NCI-H187 (cell line): ENCODE measurements around the gene SGIP1.

Experiments
- DNase-seq, 2 experiments: peaks; one replicate each; lab custom pipeline; 2025; lab: John Stamatoyannopoulos, UW

The SGIP1 gene, protein sequence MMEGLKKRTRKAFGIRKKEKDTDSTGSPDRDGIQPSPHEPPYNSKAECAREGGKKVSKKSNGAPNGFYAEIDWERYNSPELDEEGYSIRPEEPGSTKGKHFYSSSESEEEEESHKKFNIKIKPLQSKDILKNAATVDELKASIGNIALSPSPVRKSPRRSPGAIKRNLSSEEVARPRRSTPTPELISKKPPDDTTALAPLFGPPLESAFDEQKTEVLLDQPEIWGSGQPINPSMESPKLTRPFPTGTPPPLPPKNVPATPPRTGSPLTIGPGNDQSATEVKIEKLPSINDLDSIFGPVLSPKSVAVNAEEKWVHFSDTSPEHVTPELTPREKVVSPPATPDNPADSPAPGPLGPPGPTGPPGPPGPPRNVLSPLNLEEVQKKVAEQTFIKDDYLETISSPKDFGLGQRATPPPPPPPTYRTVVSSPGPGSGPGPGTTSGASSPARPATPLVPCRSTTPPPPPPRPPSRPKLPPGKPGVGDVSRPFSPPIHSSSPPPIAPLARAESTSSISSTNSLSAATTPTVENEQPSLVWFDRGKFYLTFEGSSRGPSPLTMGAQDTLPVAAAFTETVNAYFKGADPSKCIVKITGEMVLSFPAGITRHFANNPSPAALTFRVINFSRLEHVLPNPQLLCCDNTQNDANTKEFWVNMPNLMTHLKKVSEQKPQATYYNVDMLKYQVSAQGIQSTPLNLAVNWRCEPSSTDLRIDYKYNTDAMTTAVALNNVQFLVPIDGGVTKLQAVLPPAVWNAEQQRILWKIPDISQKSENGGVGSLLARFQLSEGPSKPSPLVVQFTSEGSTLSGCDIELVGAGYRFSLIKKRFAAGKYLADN

GRCh38 chr1:66533804-66534740 is at the start of gene SGIP1:
Gene SGIP1 (plus strand): TSS chr1:66534153. CDS start chr1:66534359, 206 bp downstream.
- peak; percentile 44 to 67 for DNase-seq

DNA sequence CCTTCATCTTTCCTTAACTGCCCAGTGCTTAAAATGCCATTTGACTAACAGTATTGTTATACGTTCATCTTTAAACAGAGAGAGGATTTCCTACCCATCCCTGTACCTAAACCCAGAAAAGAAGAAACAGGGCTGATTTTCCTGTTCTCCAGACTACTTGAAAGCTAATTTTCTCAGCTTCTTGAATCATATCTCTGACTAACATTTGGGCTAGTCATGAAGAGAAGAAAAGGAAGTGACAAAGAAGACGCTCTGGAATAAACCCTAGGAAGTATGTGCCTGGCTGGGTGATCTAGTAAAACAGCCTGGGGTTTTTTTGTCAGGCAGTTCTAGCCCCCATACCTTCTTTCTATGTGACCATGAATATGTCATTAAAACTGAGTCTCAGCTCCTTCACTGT is 44.8 kb upstream of the SGIP1 start:
- DNase-seq: no peak

DNA sequence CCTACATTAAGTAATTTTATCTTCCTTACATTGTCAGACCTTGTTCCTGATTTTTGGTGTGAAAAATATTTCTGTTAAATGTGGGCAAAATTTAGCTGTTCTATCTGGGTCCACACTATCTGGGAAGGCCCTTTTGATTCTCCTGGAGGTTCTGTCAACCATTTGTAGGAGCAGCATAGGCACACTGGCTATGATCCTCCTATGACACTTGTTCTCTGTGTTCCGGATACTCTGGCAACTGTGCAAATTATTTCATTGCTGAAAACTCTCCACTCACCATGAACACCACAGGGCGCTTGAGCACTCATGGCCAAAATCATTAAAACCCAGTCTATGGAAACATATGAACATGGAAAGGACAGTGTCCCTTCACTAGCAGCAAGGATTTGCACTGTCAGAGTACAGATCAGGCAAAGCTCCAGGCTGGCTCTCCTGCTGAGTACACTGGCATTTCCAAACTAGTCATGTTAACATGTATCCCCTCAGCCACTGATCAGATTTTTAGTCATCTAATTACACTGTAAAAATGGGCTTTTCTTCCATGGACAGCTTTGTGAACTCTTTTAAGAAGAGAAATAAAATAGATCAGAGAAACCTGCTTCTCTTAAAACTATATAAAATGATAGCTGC is 43.9 kb upstream of the SGIP1 start:
- no peak for DNase-seq

DNA sequence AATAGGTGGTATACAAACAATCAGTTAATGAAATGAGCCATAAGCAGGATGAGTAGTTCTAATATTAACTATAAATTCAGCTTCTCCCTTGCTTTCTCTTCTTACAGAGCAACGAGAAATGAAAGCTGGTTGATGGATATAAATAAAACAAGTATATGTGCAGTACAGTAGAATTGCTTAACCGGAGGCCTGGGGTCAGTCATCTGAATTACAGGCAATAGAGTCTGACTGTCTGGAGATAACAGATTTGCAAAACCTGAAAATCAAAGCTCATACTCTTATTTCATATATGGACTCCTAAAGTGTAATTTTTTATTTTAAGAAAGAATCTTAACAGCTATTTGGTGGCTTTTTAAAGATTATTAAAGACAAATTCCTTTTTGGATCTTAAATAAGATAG is 43.1 kb upstream of the SGIP1 start:
- DNase-seq: no peak

- DNase-seq: no peak
Measured at GRCh38 chr1:66492424-66492823, 41.5 kb upstream of the SGIP1 start.

DNA sequence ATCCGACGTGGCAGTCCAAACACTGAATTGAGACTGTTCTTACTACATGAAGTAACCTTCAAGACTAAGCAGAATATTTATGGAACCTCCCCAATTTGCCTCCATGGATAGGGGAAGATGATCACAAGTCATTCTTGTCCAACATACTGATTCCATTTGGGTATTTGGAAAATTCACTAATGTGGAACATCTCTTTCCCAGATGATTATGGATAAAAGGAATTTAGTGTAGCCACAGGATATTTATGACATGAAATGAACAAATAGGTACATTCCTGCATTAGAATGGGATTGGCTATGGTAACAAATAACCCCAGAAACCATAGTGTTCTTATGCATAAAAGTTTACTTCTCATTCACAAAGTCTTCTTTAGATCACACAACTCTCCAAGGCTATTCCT is 40.2 kb upstream of the SGIP1 start:
- DNase-seq: no peak

DNA sequence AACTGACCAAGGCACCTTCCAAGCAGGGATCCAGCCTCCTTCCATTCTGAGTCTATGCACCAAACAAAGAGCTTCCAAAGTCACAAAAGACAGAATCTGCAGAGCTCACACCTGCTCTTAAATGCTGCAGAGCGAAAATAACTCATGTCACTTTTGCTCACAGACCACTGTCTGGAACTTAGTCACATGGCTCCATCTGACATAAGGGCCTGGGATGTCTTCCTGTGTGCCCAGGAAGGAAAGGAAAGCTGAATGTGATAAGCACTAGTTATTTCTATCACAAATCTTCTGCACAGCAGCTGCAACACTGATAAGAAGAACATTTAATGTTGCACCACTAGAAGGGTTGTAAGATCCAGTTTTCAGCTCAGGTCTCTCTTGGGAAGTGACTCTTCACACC is 39.5 kb upstream of the SGIP1 start:
- DNase-seq: no peak

- DNase-seq: no peak
Measured at GRCh38 chr1:66495495-66495894, 38.5 kb upstream of the SGIP1 start.

GRCh38 chr1:66497910-66498309 is 36.0 kb upstream of the SGIP1 start:
- no peak for DNase-seq

GRCh38 chr1:66500301-66500700 is 33.7 kb upstream of the SGIP1 start:
- DNase-seq: no peak

DNA sequence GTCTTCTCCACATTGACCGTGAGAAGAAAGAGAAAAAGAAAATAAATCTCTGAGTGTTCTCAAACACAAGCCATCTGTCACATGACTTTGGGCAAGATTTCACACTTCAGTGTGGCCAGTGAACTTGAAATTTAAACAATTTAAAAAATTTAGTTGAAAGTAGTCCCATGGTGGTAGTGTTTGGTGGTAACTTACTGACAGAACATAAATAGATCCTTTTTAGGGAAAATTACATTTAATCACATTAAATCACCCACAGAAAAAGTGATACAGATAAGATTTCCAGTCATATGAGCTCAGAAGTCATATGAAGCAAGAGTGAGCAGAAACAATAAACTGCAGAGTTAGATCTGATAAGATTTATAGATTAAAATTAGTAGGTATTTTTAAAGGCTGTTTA is 31.9 kb upstream of the SGIP1 start:
- DNase-seq: no peak

DNA sequence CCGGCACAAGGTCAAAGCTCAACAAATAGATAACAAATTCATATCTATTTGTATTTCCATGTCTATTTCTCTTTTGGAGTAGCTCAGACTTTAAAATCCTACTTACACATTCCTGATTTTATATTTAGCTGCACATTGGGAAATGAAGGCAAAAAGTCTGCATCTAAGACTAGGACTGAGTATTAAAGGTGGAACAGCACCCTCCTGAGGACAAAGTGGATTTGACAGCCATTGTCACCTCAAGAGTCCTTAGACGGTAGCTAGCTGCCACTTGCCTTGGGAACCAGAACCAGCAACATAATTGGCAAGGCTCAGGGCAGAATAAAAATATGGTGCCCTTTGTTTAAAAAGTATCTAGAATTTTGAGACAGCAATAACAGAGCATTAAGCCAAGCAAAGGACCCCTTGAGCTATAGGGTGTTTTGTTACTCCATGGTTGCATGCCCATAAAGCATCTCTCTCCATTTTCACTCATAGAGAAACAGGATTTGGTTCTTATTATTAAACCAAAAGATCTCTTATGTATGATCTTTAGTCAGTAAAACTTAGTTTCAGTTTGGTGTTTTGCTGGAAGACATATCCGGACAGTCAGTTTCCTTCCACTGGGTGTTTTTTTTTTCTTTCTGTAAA is 30.0 kb upstream of the SGIP1 start:
- peak; percentile 49 to 60 for DNase-seq

GRCh38 chr1:66505671-66506392 is 28.1 kb upstream of the SGIP1 start:
- no peak for DNase-seq

DNA sequence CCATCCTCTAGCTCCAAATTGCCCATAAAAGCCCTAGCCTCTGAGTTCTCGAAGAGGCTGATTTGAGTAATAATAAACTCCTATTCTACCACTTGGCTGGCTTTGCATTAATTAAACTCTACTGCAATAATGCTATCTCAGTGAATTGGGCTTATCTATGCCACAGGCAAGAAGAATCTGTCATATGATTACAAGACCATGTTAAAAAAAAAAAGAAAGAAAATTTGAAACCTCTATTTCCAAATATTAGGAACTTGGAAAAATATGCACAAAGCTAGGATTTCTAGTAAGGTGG is 27.6 kb upstream of the SGIP1 start:
- DNase-seq: no peak

DNA sequence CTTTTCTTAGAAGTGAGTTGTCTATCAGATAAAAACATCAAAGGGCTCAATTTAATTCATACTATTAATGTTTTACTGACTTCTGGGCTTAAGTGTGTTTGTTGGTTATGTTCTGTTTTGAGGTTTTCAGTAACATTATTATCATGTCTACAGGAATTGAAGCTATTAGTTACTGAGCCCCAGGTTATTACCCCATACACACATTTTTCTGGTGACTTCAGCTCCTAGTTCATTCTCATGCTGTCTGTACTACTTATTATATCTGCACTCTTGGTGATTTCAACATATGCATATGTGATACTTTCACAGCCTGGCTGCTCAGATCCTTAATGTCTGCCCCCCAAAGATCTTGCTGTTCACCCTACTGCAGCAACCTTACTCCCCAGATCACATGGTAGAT is 27.0 kb upstream of the SGIP1 start:
- no peak for DNase-seq

- DNase-seq: no peak
Measured at GRCh38 chr1:66510407-66510806, 23.5 kb upstream of the SGIP1 start.

GRCh38 chr1:66511118-66511517 is 22.8 kb upstream of the SGIP1 start:
- no peak for DNase-seq

- DNase-seq: no peak
Measured at GRCh38 chr1:66517959-66518358, 16.0 kb upstream of the SGIP1 start.

GRCh38 chr1:66518654-66519053 is 15.3 kb upstream of the SGIP1 start:
- no peak for DNase-seq

DNA sequence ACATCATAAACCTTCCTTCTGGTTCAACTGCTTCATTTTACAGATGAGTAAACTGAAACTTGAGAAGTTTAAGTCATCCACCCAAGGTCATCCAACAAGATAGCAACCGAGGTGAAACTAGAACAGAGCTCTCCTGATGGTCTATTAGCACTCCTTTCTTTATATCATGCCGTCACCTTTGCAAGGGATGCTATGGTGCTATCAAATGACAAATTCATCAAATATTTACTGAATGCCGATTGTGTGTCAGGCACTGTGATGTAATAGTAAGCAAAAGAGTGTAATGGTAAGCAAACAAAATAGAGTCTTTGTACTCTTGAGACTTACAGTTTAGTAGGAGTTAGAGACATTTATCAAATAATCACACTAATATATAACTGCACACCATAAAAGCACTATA is 14.0 kb upstream of the SGIP1 start:
- no peak for DNase-seq

GRCh38 chr1:66520655-66521054 is 13.3 kb upstream of the SGIP1 start:
- DNase-seq: no peak
